GM12865 (cell line): ENCODE results near the gene NEDD4L.

Experiments used
- DNase-seq: peaks from one replicate; pipeline ENCODE4 v3.0.0; 2010; ENCODE audit warnings: low read depth
- H3K4me3 ChIP-seq: 2 replicates; pipeline ENCODE4 v1.5.1; 2011; ENCODE audit warnings: mild to moderate bottlenecking, low read depth, low read length, control low read depth
- CTCF ChIP-seq: IDR thresholded peaks from 2 replicates; pipeline ENCODE4 v1.5.1; 2011; ENCODE audit warnings: low read length, control low read depth, low read depth, inconsistent platforms; ENCODE audit not compliant: insufficient read depth; ENCODE audit errors: missing control alignments

The NEDD4L gene

GRCh38 chr18:58234359-58234741 lies 190.3 kb downstream of the NEDD4L start:
- DNase-seq: no peak
- TF ChIP-seq CTCF: no peak
- H3K4me3 ChIP-seq: no peak overlapping the region

GRCh38 chr18:58235001-58235436 lies 191.0 kb downstream of the NEDD4L start:
- no peak for TF ChIP-seq CTCF
- no peak for DNase-seq
- no peak overlapping the region for H3K4me3 ChIP-seq

- no peak for DNase-seq
- no peak overlapping the region for H3K4me3 ChIP-seq
- TF ChIP-seq CTCF: no peak
Observed at GRCh38 chr18:58239879-58240278, 195.9 kb downstream of the NEDD4L start.

GRCh38 chr18:58241026-58241679 lies 197.1 kb downstream of the NEDD4L start:
- no peak overlapping the region for H3K4me3 ChIP-seq
- DNase-seq: no peak
- TF ChIP-seq CTCF: no peak

- no peak for TF ChIP-seq CTCF
- no peak overlapping the region for H3K4me3 ChIP-seq
- no peak for DNase-seq
Observed at GRCh38 chr18:58241877-58242276, 197.9 kb downstream of the NEDD4L start.

- TF ChIP-seq CTCF: no peak
- no peak for DNase-seq
- no peak overlapping the region for H3K4me3 ChIP-seq
Observed at GRCh38 chr18:58242435-58242834, 198.4 kb downstream of the NEDD4L start.

- DNase-seq: no peak
- TF ChIP-seq CTCF: no peak
Observed at GRCh38 chr18:58242968-58243367, 198.9 kb downstream of the NEDD4L start.

More at GRCh38 chr18:58242968-58243367, 198.9 kb downstream of the NEDD4L start:
- no peak overlapping the region for H3K4me3 ChIP-seq
